WERI-Rb-1 (cell line): ENCODE data around the gene CPT1A.

ENCODE experiments used
- DNase-seq: peaks from one replicate; pipeline ENCODE4 v3.0.0-alpha.2; 2020
- H3K27ac ChIP-seq: fragments of 250-450 bp; sonication (Bioruptor Pico); 2 replicates; pipeline ENCODE4 v1.5.1; 2020; ENCODE audit warnings: mild to moderate bottlenecking, moderate library complexity
- H3K27me3 ChIP-seq: fragments of 250-450 bp; sonication (Bioruptor Pico); 2 replicates; pipeline ENCODE4 v1.5.1; 2021; ENCODE audit warnings: mild to moderate bottlenecking, low read depth, moderate library complexity; ENCODE audit not compliant: insufficient read depth, severe bottlenecking
- H3K36me3 ChIP-seq: fragments of 250-450 bp; sonication (Bioruptor Pico); 2 replicates; pipeline ENCODE4 v1.5.1; 2020; ENCODE audit warnings: mild to moderate bottlenecking, moderate library complexity
- H3K4me3 ChIP-seq: 2 replicates; pipeline ENCODE4 v1.5.1; 2011; ENCODE audit warnings: low read depth, mild to moderate bottlenecking, control low read depth, low read length
- H3K9me3 ChIP-seq: fragments of 250-450 bp; sonication (Bioruptor Pico); 2 replicates; pipeline ENCODE4 v1.5.1; 2021; ENCODE audit warnings: mild to moderate bottlenecking, moderate library complexity; ENCODE audit not compliant: severe bottlenecking
- CTCF ChIP-seq: IDR thresholded peaks from 2 replicates; pipeline ENCODE4 v1.5.1; 2011; ENCODE audit warnings: low read depth, mild to moderate bottlenecking, control low read depth, inconsistent platforms, low read length

Gene CPT1A

DNA sequence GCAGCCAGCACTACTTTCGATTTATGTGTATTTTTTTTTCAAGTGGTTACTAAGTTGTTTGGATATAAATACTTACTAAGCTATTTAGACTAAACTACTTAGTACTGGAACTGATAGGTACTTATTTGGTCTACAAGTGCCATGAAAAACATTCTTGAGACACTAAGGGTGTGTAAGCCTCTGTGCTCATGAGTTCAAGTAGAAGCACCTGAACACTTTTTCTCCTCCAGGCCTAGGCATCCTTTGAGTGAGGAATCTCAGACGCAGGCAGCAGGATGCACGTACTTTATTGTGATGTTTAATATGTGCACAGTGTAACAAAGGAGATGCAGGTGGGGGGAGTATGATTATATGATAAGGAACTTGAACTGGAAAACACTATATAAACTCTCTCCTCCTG, 98.2 kb downstream of the CPT1A start:
- Histone ChIP-seq H3K27me3 (no peaks in the 10 kb centered on the region), H3K9me3 (no peaks in the 10 kb centered on the region), H3K36me3 (no peaks in the 10 kb centered on the region), H3K4me3 (no peak overlapping the region), H3K27ac (no peak overlapping the region)
- TF ChIP-seq CTCF = no peak
- no peak for DNase-seq

- Histone ChIP-seq H3K27ac (no peak overlapping the region), H3K36me3 (no peaks in the 10 kb centered on the region), H3K4me3 (no peak overlapping the region), H3K9me3 (no peaks in the 10 kb centered on the region), H3K27me3 (no peaks in the 10 kb centered on the region)
- no peak for DNase-seq
- no peak for TF ChIP-seq CTCF
Measured at GRCh38 chr11:68741463-68741862, 100.3 kb downstream of the CPT1A start.

- H3K36me3 ChIP-seq = no peaks in the 10 kb centered on the region
- TF ChIP-seq CTCF = no peak
- H3K27me3 ChIP-seq = no peaks in the 10 kb centered on the region
- no peak for DNase-seq
- no peak overlapping the region for H3K4me3 ChIP-seq
- no peaks in the 10 kb centered on the region for H3K9me3 ChIP-seq
- H3K27ac ChIP-seq = no peak overlapping the region
Measured at GRCh38 chr11:68735646-68736045, 106.1 kb downstream of the CPT1A start.

- Histone ChIP-seq H3K27ac (no peak overlapping the region), H3K27me3 (no peaks in the 10 kb centered on the region), H3K9me3 (no peaks in the 10 kb centered on the region), H3K4me3 (no peak overlapping the region), H3K36me3 (no peaks in the 10 kb centered on the region)
- TF ChIP-seq CTCF = no peak
- no peak for DNase-seq
Measured at GRCh38 chr11:68735125-68735524, 106.6 kb downstream of the CPT1A start.

- DNase-seq = no peak
- no peak for TF ChIP-seq CTCF
- Histone ChIP-seq H3K4me3 (no peak overlapping the region), H3K27ac (no peak overlapping the region), H3K27me3 (no peaks in the 10 kb centered on the region), H3K36me3 (no peaks in the 10 kb centered on the region), H3K9me3 (no peaks in the 10 kb centered on the region)
Measured at GRCh38 chr11:68734111-68734510, 107.6 kb downstream of the CPT1A start.

GRCh38 chr11:68727783-68728182, 113.9 kb downstream of the CPT1A start:
- DNase-seq = no peak
- H3K36me3 ChIP-seq = no peaks in the 10 kb centered on the region
- no peak overlapping the region for H3K27ac ChIP-seq
- no peaks in the 10 kb centered on the region for H3K9me3 ChIP-seq
- no peak overlapping the region for H3K4me3 ChIP-seq
- H3K27me3 ChIP-seq = no peaks in the 10 kb centered on the region
- TF ChIP-seq CTCF = no peak
